ENCODE measurements around the gene FARSB.
"Not testable (repeated sequence)": the region's sequence is repeated elsewhere in the genome, so short reads cannot be mapped to it uniquely, and the experiment has no call there.

Gene FARSB

DNA sequence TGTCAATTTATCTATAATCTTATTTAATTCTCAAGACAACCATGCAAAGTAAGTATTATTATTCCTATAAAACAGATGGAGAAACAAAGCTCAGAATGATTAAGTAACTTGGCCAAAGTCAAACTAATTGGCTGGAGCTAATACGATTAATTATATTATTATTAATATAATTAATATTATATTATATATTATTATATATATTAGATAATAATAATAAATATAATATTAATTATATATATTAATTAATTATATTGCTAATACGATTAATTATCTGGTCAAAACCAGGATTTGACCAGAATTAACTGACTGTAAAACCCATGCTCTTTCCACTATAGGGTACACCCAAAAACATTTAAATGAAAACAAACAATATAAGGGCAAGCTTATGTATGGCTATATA is 52.4 kb downstream of the FARSB start:
- DNase-seq = no peak

DNA sequence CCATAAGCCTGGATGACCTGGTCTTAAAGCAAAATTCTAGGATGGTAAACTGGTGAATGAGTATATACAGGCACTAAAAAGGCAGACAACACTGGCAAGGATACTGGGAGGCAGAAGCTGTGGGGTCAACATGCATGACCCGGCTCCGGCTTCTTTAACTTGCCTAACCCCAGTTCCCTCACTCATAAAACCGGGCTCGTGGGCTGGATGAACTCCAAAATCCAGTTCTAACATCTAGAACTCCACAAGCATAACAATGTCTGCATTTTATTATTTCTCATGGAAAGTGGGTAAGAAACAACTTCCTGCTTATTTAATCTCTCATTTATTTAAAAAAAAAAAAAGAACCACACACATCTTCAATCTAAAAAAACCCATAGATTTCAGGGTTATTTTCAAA is 57.3 kb downstream of the FARSB start:
- DNase-seq = no peak

DNA sequence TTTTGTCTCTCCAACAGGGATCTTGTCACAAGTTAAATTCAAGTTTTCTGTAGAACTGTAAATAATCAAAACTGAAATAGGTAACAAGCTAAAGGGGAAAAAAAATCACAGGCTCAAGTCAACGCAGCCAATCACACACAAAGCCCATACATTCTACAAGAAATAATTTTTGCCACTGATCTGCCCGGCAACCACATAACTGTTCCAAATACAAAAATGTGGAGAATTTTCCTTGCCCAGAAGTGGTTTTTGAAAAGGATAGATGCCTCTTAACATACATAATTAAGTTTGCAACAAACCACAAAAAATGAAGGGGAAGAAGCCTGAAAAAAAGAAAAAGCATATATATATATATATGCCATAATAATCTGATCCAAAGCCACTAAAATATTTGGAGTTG is 60.3 kb downstream of the FARSB start:
- no peak for DNase-seq

DNA sequence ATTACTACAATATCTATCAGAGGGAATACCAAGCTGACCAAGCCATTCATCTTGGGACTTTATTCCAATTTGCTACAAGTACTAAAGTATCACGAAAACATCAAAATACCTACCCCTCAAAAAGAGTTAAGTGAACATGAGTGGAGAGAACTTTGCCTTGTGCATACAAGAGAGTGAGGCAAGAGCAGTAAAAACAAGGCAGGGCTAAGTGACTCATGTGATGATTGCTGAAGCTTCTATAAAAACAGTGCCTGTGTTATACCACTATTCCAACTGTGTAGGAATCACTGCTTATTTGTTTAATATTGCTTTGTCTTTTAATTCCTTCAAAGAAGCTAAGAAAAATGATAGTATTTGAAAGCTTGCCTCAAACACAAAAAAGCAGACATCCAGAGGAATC is 61.2 kb downstream of the FARSB start:
- no peak for DNase-seq

DNA sequence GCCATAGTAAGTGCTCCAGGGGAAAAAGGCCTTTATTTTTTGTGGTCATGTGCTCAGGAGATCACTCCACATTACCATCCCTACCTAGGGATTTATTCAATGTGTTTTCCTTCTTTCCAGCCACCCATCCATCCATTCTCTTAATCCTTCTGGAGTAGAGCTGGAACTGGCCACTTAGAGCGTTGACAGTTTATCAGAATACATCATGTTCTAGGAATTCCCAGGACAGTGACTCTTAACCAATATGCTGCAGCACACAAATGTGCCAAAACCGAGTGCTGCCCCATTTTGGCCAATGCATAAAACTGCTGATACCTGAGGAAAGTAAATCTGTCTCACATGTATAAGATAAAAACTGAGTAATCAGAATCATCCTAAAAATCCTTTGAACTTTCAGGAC is 63.7 kb downstream of the FARSB start:
- DNase-seq = no peak

DNA sequence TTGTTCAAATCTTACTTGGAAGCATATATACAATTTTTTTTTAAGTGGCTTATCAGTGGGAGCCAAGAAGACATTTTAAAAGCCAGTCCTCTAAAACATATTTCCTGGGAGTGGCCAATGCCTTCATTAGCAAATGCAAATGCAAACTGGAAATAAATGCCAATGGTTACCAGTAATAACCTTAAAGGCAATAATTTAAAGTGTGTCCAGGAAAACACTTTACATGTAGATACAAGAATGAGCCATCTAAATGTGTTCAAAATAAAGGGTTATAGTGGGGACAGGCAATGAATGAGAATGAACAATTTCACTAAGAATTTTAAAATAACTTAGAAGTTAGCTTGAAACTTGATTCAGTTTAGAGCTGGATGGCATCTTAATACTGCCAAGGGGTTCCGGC is 64.2 kb downstream of the FARSB start:
- DNase-seq = no peak

DNA sequence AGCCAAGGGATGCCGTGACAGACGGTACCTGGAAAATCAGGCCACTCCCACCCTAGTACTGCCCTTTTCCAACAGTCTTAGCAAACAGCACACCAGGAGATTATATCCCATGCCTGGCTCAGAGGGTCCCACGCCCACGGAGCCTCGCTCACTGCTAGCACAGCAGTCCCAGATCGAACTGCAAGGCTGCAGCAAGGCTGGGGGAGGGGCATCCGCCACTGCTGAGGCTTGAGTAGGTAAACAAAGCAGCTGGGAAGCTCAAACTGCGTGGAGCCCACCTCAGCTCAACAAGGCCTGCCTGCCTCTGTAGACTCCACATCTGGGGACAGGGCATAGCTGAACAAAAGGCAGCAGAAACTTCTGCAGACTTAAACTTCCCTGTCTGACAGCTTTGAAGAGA is 71.3 kb downstream of the FARSB start:
- DNase-seq = not testable (repeated sequence)

DNA sequence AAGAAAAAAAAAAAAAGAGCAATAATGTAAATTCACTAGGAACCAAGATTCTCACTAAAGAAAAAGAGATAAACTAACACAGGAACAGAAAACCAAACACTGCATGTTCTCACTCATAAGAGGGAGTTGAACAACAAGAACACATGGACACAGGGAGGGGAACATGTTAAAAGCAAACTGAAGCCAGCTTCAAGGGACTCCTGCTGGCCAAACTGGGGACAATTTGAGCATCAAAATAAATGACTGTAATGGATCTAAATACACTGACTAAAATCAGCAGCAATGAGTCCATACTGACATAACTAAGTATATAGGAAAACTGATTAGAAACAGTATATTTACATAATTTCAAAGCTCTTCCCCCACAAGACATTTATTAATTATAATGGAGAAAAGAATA is 73.0 kb downstream of the FARSB start:
- no peak for DNase-seq

DNA sequence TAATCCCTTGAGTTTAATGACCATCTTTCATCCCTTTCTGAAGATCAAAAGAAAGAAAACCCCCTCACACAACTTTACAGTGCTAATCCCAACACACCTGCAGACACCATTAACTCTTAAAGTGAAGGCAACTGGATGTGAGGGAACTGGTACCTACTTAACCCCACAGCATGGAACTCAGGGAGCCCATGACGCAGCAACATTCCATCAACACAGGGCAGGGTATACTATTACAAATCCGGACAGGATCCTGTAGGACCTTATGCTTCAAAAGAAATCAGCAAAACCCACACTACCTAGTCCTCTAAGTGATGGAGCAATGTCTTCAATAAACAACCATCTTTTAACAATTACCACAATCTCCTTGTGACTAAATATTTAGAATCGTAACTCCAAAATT is 78.6 kb downstream of the FARSB start:
- DNase-seq = no peak

DNA sequence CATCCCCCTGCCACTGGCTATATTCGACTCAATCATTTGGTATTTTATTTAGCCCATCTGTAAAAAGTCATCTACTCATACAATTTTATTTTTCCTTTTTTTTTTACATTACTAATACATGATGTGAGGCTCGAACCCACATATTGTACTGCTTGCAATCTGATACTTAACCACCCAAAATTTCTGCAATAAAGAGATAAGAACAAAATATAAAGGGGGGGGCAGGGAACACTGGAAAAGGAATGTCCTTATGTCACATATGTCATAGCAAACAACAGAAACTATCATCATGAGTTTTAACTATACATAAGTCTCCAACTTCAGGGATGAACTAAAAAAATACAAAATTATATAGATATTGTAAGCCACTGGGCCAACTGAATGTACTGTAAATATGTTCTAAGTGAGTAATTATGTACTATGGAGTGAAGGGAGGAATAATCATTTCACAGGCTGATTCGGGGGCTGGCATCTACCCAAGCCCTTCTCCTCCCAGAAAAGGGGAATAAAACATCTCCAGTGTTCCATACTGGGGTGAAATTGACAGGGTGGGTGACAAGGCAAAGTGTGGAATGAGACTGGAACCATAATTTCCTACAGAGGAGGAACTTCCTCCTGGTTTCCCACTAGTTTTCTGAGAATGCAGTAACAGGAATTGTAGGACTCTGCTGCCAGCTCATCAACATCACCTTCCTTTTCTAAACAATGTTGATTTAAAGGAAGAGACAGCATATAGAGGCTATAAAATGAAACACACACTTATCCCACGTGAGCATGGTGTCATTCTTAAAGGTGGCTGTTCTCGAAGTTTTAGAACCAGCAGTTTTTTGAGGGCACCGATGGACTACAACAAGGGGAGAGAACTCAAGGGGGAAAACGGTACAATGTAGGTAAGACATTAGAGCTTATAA is 79.5 kb downstream of the FARSB start:
- no peak for DNase-seq

DNA sequence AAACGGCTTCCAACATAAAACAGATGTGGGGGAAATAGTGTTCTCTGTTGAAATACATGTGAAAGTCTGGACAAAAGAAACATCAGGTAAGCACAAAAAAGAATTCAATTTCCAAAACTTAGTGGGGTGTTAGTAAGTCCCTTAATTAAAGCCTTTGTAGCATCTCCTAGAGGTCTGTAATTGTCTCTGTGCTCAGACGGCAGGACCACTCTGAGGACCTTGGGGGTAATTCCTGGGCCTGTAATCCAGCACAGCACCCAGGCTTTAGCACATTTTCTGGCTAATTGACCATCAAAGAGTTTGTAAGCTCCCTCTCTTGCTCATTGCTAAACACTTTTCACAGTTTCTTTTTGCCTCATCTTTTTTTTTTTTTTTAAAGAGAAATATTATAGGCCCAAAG is 80.3 kb downstream of the FARSB start:
- DNase-seq = no peak

DNA sequence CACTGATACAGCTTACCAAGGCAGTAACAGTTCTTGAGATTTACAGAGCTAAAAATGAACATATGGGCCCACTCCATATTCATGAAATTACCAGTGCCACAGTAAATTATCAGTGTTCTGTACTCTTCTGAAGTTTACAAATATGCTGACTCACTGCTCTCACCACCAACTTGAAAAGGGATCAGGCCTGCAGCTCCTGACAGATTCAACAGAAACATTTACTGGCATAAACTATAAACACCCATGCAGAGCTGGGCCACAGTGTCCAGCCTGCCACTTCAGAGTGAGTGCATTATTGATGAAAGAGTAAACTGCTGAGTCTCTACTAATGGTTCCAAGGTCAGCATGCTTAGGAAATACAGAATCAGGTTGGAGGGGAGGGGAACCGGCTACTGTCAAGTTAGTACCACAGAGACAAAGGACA is 83.1 kb downstream of the FARSB start:
- no peak for DNase-seq

DNA sequence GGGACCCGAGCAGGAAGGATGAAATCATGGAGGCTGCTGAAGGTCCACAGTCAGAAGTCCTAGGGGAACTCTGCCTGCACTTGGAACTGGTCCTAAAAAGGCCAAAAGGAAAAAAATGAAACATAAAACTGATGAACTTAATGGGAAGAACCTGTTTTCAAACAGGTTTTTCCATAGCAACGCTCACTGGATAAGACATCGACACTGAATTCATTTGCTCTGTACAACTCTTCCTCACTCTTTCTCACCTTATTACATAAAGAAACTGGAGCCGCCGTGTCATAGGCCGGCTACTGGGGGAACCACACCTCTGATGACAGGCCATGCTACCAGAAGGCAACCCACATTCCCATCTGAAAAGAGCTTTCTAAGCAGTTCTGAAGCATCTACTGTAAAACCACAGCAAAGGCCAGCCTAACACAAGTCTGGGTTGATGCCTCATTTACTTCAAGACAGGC is 83.6 kb downstream of the FARSB start:
- no peak for DNase-seq

DNA sequence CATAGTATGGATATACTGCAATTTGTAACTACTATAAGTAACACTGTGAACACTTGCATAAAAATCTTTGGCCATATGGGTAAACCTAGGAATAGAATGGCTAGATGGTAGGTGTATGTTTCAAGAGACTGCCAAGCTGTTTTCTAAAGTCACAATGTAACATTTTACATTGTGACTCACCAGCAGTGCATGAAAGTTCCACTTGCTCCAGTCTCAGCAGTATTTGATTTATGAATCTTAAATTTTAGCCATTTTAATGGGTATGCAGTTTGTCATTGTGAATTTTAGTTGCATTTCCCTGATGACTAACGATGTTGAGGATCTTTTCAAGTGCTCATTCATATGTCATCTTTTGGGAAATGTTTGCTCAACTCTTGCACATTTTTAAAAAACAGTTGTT is 86.1 kb downstream of the FARSB start:
- DNase-seq = no peak

DNA sequence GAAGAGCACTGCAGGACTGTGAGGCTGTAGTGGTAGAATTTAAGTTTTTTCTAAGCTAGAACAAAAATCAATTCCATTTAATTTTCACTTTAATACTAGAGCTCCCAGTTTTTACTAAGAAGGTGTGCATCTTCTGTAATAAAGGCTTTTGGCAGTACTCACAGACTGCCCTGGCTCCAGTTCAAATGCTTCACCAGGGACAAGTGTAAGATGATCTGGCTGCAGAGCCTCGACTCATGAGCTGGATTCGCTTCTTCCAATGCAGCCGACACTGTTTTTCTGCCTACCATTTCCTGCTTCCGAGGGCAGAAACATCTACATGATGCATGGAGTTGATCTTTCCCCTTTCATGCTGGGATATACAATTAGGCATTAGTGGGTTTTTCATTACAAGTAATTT is 87.0 kb downstream of the FARSB start:
- no peak for DNase-seq

DNA sequence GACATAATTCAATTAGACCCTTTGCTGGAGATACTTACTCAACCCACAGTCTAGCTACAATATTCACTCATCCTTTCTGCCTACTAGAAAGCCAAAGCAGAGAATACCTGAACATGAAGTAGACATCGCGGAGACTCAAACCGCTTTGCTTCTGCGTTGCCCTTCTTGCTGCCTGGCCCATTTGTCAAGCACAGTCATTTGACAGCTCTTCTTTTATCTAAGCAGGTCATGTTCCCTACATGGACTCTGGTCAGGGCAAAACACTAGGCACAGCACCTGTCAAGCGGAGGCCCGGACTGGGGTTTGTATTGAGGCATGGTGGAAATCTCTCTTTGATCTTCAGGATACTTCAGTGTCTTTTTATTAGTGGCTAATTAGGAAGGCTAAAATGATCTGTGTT is 89.7 kb downstream of the FARSB start:
- DNase-seq = no peak

DNA sequence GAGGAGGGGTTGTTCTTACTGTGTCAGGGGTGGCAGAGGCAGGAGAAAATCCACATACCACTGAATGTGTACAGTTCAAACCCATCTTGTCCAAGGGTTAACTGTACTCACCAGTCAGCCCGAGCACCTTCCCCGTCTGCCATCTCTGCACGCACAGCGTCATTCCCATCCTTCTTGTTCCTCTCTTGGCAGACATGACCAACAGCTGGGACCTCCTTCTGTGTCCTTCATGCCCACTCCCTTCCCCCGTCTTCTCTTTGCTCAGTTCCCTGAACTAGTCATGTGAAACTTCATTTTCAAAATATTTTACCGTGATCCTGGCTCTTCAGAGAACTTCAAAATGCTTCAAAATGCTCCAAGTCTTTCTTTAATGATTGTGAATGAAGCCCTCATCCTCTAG is 92.0 kb downstream of the FARSB start:
- DNase-seq = no peak

DNA sequence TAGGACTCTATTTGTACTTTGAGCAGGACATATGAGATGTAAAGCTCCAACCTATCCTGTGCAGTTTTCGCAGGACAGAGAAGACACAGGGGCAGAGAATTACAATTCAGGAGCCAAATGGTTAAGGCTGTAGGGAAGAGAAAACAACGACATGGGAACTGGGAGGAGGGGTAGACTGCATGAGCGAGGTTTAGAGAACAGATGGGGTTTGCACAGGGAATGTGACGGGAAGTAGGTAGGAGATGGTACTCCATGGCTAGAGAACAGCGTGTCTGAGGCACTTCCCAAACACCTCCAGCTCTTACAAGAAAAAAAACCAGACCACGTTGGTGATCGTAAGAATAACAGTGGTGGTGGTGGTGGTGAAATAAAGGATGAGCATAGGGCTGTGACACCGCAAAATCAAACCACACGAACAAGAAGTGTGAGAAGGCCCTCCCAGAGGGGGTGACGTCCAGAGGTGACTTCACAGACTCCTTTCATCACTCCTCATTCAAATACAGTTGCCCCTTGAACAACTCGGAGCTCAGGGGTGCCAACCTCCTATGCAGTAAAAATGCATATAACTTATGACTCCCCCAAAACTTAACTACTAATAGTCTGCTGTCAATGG is 92.7 kb downstream of the FARSB start:
- no peak for DNase-seq

DNA sequence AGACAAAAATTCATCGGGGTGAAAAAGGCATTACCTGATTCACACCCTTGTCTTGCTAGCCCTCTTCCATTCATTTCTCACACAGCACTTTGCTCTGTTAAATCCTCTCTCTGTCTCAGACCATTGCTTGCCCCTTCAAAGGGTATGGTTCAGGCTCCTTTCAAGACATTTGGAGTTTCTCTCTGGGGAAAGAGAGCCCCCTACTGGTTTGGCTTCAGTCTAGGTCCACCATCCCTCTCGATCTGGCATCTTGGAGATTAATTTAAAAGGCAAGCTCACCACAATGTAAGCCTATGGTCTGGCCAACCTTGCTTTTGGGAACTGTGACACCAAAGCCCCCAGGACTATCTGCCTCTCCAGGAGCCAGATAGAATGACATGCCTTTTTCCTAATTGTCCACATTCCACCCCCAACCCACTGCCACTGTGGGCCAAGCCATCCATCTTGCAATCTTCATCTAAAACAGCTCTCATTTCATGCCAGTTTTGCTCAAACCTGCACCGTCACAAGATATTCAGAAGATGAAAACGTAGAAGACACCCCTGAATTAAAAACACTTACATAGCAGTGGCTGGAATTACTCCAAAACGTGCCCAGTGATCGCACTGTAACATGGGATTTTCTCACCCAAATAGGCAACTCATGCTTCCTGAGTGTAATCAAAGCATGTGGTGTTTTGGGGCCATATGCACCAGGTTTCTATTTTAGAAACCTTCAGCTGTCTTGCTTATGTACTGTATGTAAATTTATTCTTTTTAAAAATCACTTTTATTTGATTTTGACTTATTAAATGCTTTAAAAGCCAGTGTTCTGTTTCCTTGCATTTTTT is 93.9 kb downstream of the FARSB start:
- DNase-seq = no peak

DNA sequence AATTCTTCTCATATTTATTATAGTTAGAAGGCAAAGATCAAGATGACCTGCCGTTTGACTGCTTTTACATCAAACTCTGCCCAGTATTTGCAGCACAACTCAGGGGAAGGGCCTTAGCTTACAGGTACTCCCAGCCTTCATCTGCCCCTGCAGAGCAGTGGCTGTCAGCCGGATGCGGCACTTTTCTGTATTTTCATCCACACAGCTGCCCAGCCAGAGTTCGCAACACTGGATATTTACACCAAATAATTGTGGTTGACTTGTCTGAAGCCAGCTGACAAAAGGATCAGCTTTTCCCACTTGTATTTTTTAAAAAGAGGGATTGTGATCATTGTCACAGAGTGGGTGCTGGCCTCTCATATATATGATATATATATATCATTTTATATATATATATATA is 94.7 kb downstream of the FARSB start:
- no peak for DNase-seq

DNA sequence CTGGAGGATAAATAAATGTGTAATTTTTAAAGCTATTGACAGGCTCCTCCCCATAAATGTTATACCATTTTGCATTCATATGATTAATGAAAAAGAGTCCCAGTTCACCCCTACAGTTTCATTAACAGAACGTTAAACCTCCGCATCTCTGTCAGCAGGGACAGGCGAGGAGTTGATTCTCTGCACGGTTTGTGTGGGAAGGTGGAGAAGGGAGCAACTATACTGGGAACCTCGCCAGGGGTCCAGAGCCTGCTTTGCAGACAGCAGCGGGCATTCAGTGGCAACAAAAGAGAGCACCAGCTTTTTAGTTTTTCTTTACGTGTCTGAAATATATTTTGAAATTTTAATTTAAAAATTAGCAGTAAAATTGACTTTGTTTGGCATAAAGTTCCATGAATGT is 101.4 kb downstream of the FARSB start:
- no peak for DNase-seq

DNA sequence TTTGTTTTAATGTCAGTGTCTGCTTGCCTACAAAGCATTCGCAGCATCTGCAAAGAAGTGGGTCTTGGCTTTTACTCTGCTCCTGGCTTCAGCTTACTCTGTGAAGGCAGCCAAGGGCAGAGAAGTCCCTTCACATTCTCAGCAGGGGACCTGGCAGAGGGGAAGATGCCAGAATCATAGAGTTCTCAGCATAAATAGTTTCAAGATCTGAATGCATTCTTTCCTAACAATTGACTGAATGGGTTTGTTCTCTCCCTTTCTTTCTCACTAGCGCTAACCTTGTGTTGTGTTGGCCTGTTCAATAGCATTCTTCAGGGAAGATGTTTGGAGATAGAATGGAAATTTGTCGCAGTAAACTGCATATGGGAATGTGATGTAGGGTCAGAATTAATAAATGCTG is 106.9 kb downstream of the FARSB start:
- no peak for DNase-seq

DNA sequence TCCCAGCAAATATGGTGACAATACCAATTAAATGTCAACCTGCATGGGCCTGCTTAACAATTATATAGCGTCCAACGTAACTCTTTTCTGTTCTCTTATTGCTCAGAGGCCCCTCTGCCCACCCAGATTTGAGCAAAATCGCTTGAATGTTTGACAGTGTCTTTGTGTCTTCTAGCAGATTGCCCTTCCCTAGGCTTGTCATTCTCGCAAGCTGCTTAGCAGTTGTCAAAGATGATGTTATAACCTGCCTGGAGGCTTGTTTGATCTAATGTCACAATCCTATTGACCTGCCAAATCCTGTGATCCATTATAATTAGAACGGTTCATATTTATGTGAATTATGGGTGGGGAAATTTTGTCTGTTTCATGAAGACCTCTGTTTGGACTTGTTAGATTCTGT is 108.8 kb downstream of the FARSB start:
- DNase-seq = no peak

Data from NK-92 treated with Interleukin-12 subunit alpha and Interleukin-12 subunit beta, amount 100 ng/mL, for 24 hours (cell line).